Erythroblast (primary cell): Measurements from ENCODE around the gene SFMBT1.

Experiments
- GATA1 ChIP-seq: IDR thresholded peaks from 2 replicates; pipeline ENCODE4 v1.6.1; 2011; ENCODE audit warnings: low read depth, mild to moderate bottlenecking, control low read depth, low read length, moderate library complexity
- POLR2A ChIP-seq: IDR thresholded peaks from 2 replicates; pipeline ENCODE4 v1.6.1; 2011; ENCODE audit warnings: mild to moderate bottlenecking, low read length

DNA sequence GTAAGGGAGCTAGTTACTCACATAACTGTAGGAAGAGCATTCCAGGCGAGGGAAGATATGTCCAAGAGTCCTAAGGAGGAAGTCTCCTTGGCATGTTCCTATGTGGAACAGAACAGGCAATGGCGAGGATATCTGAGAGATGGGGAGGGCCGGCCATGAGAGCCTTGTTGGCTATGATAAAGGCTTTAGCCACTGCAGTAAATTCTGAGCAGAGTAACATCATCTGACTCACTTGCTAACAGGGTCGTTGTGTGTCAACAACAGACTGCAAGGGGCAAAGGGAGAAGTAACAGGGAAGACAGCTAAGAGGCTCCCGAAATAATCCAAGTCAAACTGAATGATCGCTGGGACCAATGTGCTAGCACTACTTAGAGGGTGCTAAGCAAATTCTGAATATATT, 21.6 kb downstream of the SFMBT1 start:
- TF ChIP-seq POLR2A (no peak), GATA1 (no peak)
